ENCODE data around the gene S100A2. TPM values are rescaled to one million over a fixed set of nuclear protein-coding genes. Genes with fewer than 3 reads are reported as not detected.
"Not testable (repeated sequence)": the region's sequence is repeated elsewhere in the genome, so short reads cannot be mapped to it uniquely, and the experiment has no call there.

Gene S100A2
- polyA plus RNA-seq, 1 donor from 2014 or later = not detected

DNA sequence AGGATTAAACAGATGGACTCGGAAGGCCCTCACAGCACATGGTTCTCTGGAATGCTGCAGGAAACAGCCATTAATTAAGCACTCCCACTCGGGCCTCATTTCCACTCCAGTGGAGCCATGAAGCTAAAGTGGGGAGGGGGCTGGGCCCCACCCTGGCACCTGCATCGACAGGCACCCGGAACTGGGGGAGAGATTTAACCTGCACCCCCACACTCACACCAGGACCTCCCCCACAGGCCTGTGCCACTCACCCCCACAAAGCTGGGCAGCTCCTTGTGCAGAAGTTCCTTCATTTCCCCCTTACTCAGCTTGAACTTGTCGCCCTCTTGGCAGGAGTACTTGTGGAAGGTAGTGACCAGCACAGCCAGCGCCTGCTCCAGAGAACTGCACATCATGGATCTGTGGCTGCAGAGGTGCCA, 2.2 kb downstream of the S100A2 start:
- H3K36me3 Mint-ChIP-seq = peaks cover 5% of the 10 kb centered on the region
- no peak overlapping the region for H3K4me3 Mint-ChIP-seq
- no peak overlapping the region for H3K27ac Mint-ChIP-seq
- H3K27me3 Mint-ChIP-seq = no peaks in the 10 kb centered on the region
- H3K9me3 Mint-ChIP-seq = no peaks in the 10 kb centered on the region
- peaks cover 8 to 16% (median 15%) of the 10 kb centered on the region in 3 donors for H3K4me1 Mint-ChIP-seq

DNA sequence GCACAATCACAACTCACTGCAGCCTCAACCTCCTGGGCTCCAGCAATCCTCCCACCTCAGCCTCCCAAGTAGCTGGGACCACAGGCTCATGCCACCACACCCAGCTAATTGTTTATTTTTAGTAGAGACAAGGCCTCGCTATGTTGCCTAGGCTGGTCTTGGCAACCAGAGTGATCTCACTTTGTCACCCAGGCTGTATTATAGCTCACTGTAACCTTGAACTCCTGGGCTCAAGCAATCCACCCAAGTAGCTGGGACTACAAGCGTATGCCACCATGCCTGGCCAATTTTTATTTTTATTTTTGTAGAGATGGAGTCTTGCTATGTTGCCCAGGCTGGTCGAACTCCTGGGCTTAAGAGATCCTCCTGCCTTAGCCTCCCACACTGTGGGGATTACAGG, 3.6 kb downstream of the S100A2 start:
- peaks cover 5 to 13% (median 12%) of the 10 kb centered on the region in 3 donors for H3K4me1 Mint-ChIP-seq
- not testable (repeated sequence) for H3K4me3 Mint-ChIP-seq, H3K9me3 Mint-ChIP-seq, H3K27ac Mint-ChIP-seq, H3K27me3 Mint-ChIP-seq, H3K36me3 Mint-ChIP-seq

DNA sequence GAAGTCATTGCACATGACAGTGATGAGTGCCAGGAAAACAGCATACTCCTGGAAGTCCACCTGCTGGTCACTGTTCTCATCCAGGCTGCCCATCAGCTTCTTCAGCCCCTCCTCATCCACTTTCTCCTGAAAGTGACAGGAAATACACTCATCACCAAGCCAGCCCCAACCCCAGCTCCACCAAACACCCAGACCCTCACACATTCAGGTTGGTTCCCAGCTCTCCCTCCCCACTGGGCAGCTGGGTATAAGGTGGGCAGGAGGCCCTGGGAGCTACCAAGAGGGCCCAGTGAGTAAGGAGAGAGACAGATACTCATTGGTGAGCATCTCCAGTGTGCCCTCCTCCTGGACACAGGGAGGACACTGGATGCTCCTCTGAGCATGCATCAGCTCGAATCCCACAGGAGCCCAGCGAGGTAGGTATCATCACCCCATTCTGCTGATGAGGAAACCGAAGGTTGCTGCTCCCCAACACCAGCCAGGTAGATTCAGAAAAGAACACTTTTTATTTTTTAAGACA, 4.1 kb downstream of the S100A2 start:
- Mint-ChIP-seq H3K27me3 (no peaks in the 10 kb centered on the region), H3K36me3 (peaks cover 3% of the 10 kb centered on the region), H3K4me1 (peaks cover 5 to 8% (median 8%) of the 10 kb centered on the region in 3 donors), H3K9me3 (no peaks in the 10 kb centered on the region), H3K27ac (no peak overlapping the region), H3K4me3 (peak overlapping the region in 1 of 4 donors; percentile 45)

DNA sequence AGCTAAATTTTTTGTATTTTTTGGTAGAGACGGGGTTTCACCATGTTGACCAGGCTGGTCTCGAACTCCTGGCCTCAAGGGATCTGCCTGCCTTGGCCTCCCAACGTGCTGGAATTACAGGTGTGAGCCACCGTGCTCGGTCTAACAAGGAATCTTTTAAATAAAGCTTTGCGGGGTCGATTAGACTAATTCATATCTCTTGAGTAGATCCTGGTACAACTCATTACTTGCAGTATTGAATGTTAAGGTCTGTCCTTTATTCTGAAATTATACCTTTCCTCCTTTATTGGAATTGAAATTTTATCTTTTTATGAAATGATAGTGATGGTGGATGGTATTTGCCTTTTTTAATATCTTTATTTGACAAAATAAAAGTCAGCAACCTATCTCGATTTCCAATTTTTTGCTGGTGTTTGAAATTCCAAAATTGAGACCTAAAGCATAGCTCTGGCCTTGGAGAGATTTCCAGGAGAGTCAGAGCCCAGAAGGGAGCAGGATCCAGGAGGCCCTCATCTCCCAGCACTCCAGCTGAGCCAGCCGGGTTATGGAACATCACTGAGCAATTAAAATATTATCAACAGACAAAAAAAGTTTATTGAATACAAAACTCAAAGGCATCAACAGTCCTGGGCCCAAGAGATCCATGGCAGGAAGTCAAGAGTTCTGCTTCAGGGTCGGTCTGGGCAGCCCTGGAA, 4.7 kb downstream of the S100A2 start:
- no peaks in the 10 kb centered on the region for H3K27me3 Mint-ChIP-seq
- peaks cover 3% of the 10 kb centered on the region for H3K36me3 Mint-ChIP-seq
- H3K4me3 Mint-ChIP-seq = no peak overlapping the region
- peaks cover 4% of the 10 kb centered on the region in 3 donors for H3K4me1 Mint-ChIP-seq
- no peak overlapping the region for H3K27ac Mint-ChIP-seq
- H3K9me3 Mint-ChIP-seq = no peaks in the 10 kb centered on the region

DNA sequence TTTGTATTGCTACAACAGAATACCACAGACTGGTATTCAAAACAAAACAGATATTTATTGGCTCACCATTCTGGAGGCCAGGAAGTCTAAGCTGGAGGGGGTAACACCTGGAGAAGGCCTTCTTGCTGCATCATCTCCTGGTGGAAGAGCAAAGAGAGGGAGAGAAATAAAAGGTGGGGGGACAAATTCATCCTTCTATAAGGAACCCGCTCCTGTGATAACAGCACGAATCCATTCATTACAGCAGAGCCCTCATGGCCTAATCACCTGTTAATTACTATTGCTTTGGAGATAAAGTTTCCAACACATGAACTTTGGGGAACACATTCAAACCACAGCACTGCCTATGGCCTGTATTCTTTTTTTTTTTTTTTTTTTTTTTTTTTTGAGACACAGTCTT, 5.4 kb downstream of the S100A2 start:
- Mint-ChIP-seq H3K27ac (no peak overlapping the region), H3K4me3 (no peak overlapping the region), H3K36me3 (peaks cover 3% of the 10 kb centered on the region), H3K27me3 (no peaks in the 10 kb centered on the region), H3K4me1 (peaks cover 0 to under 1% (median 0%) of the 10 kb centered on the region in 3 donors), H3K9me3 (no peaks in the 10 kb centered on the region)

DNA sequence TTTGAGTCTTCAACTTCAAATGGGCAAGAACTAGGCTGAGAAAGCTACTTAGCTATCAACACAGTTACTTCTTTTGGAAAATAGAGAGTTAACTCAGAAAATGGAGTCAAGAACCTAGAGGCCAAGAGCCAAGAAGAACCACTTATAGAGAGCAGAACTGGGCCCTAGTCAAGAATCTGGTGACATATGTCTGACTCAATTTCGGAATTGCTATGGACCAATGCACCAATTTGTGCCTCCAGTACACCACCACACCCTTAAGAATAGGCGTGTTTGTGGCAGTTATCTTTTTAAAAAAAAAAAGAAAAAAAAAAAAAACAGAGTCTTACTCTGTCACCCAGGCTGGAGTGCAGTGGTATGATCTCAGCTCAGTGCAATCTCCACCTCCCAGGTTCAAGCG, 7.8 kb downstream of the S100A2 start:
- H3K27me3 Mint-ChIP-seq = peaks cover 2% of the 10 kb centered on the region
- H3K9me3 Mint-ChIP-seq = no peaks in the 10 kb centered on the region
- no peak overlapping the region for H3K27ac Mint-ChIP-seq
- H3K36me3 Mint-ChIP-seq = peaks cover 3% of the 10 kb centered on the region
- H3K4me1 Mint-ChIP-seq = no peaks in the 10 kb centered on the region
- no peak overlapping the region for H3K4me3 Mint-ChIP-seq

DNA sequence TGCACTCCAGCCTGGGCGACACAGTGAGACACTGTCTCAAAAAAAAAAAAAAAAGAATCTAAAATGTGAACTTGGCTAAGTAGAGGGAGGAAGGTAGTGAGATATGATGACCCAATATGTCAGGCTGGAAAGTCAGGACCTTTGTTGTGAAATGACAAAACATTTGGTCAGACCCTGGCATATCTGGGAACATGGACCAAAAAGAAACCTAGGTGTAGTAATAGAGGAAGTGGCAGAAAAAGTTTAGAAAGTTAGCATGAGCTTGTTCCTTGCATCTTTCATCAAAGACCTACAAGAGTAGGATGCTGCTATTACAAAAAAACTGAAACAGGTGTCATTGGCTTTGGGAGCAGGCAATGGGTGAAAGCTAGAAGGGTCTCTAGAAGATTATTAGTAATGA, 9.3 kb downstream of the S100A2 start:
- no peaks in the 10 kb centered on the region for H3K4me1 Mint-ChIP-seq
- H3K27me3 Mint-ChIP-seq = peaks cover 2% of the 10 kb centered on the region
- no peaks in the 10 kb centered on the region for H3K9me3 Mint-ChIP-seq
- peaks cover 3% of the 10 kb centered on the region for H3K36me3 Mint-ChIP-seq
- no peak overlapping the region for H3K4me3 Mint-ChIP-seq
- H3K27ac Mint-ChIP-seq = no peak overlapping the region

DNA sequence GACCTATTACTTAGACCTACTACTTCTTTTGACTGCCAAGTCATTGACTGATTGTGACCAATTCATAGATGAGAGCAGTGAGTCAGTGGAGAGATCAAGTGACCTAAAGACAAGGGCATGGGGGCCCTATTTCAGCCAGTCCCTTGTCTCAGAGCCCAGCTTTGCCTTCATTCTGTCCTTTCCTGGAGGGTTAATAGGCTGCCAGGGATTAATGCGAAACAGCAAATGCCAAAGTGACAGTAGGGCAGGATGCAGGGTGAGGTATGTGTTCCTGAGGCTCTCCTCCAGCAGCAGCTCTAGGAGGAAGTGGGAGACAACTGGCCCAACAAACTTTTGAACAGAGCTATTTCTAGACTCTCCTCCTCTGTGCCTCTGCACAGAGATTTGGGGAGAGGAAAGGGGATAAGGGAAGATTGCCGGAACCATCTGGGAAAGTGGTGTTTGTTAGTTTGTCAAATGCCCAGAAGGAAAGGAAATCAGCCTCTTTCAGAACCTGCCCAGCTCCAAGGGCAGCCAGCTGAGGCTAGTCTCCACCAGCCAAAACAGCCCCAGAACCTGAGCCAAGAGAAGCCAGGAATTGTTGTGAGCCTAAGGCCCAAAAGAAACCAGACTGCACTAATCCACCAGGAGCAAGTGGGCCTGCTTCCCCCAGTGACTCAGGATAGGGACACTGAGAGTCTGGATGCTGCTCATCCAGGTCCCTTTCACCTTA, 11.7 kb downstream of the S100A2 start:
- Mint-ChIP-seq H3K36me3 (no peaks in the 10 kb centered on the region), H3K27me3 (peaks cover 6% of the 10 kb centered on the region), H3K4me1 (peaks cover 0 to 4% (median 3%) of the 10 kb centered on the region in 3 donors), H3K27ac (no peak overlapping the region), H3K9me3 (no peaks in the 10 kb centered on the region), H3K4me3 (no peak overlapping the region)

DNA sequence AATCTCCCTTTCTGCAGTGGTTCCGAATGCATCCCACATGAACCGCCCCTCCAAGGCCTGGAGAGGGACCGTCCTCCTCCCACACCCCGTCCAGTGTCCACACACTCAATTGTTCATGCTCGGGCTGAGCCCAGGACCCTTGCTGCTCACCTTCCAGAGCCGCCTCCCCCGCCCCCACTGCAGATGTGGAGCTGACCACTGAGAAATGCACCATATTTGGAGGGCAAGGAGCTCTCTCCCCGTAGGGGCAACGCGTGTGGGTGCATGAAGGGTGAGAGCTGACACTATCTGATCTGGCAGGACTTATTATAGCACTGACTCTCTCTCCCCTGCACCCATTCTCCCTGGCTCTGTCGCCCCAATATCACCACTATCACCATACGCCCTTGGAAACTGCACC, 12.5 kb downstream of the S100A2 start:
- peaks cover 0 to 7% (median 5%) of the 10 kb centered on the region in 3 donors for H3K4me1 Mint-ChIP-seq
- H3K9me3 Mint-ChIP-seq = no peaks in the 10 kb centered on the region
- no peak overlapping the region for H3K27ac Mint-ChIP-seq
- H3K4me3 Mint-ChIP-seq = no peak overlapping the region
- peaks cover 6% of the 10 kb centered on the region for H3K27me3 Mint-ChIP-seq
- no peaks in the 10 kb centered on the region for H3K36me3 Mint-ChIP-seq

DNA sequence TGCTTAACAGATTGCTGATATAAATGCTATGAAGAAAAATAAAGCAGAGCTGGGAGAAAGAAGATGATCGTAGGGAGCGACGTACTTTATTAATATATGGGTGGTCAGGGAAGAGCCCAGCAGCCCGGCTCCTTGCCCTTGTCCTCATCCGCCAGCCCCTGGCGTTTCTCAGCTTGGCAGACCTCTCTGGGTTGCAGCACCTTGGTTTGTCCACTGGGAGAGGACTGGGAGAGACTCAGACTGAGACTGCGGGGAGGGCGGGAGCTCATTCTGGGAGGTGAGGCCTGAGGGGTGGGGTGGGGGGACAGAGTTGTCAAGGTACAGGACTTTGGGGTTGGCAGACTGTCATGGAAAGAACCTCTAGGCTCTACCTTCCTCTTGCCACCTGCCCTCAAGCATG, 13.3 kb downstream of the S100A2 start:
- Mint-ChIP-seq H3K9me3 (no peaks in the 10 kb centered on the region), H3K4me1 (peaks cover 0 to 7% (median 5%) of the 10 kb centered on the region in 3 donors), H3K36me3 (no peaks in the 10 kb centered on the region), H3K27me3 (peaks cover 6% of the 10 kb centered on the region), H3K27ac (no peak overlapping the region), H3K4me3 (no peak overlapping the region)

DNA sequence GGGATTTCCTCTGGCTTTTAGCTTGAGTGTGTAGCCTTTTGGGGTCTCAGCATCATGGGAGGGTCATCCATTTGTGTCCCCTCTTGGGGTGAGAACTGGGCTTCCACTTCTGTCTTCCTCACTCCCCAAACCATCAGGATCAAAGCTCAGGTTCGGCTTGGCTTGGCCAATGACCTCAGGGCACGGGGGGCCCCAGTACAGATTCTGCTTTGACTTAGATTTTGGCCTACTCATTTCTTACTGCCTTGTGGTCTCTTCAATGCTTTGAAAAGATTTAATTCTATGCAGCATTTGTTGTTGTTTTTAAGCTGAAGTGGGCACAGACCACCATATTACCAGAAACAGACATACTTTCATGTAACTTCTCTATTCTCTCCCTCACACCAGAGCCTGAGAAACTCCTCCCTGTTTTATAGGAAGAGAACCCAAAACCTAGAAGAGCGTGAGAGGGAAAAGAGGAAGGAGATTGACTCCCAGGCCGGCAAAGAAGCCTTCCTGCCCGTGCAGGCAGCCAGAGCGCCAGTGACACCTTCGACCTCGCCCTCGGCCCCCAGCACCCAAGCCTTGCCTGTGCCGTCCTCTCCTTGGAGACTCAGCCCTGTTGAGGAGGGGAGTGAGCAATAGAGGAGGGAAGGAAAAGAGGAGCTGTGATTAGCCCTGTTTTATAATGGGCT, 14.7 kb downstream of the S100A2 start:
- Mint-ChIP-seq H3K9me3 (no peaks in the 10 kb centered on the region), H3K4me1 (peaks cover under 1 to 8% (median 8%) of the 10 kb centered on the region in 3 donors), H3K27ac (no peak overlapping the region), H3K4me3 (no peak overlapping the region), H3K36me3 (no peaks in the 10 kb centered on the region), H3K27me3 (peaks cover 6% of the 10 kb centered on the region)

DNA sequence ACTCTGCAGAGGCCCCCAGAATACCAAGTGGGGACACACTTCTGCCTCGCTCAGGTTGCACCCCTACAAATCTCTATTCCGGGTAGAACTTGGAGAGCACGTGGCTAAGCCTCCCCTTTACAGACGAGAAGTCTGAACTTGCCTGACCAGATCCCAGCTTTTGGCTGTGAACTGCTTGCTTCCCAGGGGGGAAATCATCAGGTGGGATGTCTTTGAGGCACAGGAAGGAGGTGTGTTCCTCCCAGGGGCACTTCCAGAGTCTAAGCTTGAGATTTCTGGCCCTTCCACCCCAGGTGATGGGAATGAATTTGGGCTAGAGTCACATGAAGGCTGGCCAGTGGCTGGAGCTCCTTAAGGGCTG, 15.3 kb downstream of the S100A2 start:
- H3K27me3 Mint-ChIP-seq = peaks cover 6% of the 10 kb centered on the region
- peaks cover 6 to 14% (median 14%) of the 10 kb centered on the region in 3 donors for H3K4me1 Mint-ChIP-seq
- no peak overlapping the region for H3K27ac Mint-ChIP-seq
- no peaks in the 10 kb centered on the region for H3K9me3 Mint-ChIP-seq
- H3K4me3 Mint-ChIP-seq = peak overlapping the region in 1 of 4 donors; percentile 47
- peaks cover 1% of the 10 kb centered on the region for H3K36me3 Mint-ChIP-seq

DNA sequence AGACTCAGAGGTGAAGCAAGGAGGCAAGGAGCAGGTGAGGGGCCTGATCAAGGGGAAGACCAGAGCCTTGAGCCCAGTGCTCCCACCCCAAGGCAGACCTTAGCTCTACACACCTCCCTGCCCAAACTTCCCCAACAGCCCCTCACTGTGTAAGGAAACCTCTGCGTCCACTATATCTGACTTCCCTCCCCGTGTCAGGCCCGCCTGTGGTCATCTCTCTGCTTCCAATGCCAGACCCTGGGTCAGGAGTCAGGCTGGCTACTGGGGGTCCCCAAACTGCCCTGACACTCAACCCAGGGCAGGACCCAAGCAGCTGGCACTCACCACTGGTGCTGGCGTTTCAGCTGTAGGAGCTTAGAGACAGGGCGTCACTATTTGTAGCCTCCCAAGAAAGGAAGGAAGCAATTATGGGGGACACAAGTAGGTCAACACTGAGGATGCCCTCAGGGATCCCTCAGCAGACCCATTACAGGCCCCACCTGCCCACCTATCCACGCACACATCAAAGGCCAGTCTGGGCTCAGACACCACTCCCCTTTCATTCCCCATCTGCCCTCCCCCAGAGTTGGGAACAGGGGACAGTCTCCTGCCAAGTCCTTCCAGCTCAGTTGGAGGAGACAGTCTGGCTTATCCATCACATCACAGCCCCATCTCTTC, 15.8 kb downstream of the S100A2 start:
- H3K27ac Mint-ChIP-seq = no peak overlapping the region
- no peaks in the 10 kb centered on the region for H3K9me3 Mint-ChIP-seq
- H3K36me3 Mint-ChIP-seq = peaks cover 3% of the 10 kb centered on the region
- H3K4me3 Mint-ChIP-seq = peak overlapping the region in 1 of 4 donors; percentile 47
- H3K4me1 Mint-ChIP-seq = peaks cover 10 to 19% (median 19%) of the 10 kb centered on the region in 3 donors
- peaks cover 6% of the 10 kb centered on the region for H3K27me3 Mint-ChIP-seq

DNA sequence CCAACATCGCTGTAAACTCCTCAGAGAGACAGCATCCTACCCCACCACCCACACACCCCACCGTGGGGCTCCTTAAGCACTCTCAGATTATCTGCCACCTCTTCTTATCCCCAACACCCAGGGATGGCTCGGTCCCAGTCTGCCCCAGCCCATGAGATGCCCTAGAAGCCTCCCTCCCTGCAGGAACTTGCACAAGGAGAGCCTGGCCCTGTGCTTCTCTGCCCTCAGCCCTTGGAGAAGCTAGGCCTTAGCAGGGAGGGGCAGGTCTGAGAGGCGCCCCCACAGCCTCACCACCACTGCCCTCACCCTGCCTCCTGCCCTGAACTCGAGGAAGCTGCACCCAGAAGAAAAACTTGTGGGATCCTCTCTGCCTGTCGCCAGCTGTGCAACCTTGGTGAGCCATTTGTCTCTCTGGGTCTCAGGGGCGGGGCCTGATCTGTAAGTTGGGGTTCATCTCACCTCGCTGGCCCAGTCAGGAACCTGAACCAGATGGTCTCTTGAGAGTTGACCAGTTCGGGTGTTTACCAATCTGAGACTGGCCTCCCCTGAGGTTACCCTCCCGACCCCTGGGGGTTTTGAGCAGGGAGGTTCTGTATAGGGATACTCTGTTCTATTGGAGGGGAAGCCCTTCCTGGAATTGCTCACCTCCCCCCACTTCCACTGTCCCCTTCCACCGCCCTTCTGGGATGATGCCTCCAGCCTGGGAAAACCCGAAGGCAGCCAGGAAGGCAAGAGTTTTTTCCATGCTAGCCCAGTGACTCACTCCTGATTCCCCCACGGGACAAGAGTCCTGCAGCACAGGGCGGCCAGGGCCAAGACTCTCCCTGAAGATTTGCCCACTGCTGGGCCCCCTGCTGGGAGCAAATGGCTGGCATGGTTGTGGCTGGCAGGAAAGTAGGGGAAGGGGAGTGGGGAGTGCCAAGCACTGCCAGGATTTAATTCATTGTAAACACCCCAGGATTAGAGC, 16.6 kb downstream of the S100A2 start, which contains the start of gene S100A3:
Gene S100A3, minus strand, starts transcription at position 537 of the 967 bp plus-strand sequence. CDS start 773 bp downstream, outside the sequence.
- Mint-ChIP-seq H3K9me3 (no peaks in the 10 kb centered on the region), H3K27me3 (peaks cover 6% of the 10 kb centered on the region), H3K36me3 (peaks cover 4% of the 10 kb centered on the region), H3K27ac (peak within 1 kb of the TSS in 1 of 3 donors; percentile 50), H3K4me3 (peak within 1 kb of the TSS in 1 of 4 donors; percentile 39), H3K4me1 (peaks cover 10 to 26% (median 24%) of the 10 kb centered on the region in 3 donors)

Measured in IgD-negative memory B cell (primary cell).